ENCODE results near the gene PAQR5.
"Not testable (repeated sequence)": the region's sequence is repeated elsewhere in the genome, so short reads cannot be mapped to it uniquely, and the experiment has no call there.

The PAQR5 gene

GRCh38 chr15:69290346-69291164, 8.2 kb upstream of the PAQR5 start:
- Mint-ChIP-seq H3K9me3 (no peaks in the 10 kb centered on the region), H3K27ac (no peak overlapping the region), H3K4me1 (peaks cover 6% of the 10 kb centered on the region), H3K4me3 (no peak overlapping the region), H3K27me3 (ENCODE audit: low read depth) (peaks cover 29% of the 10 kb centered on the region), H3K36me3 (ENCODE audit: low read depth) (no peaks in the 10 kb centered on the region)
- no peak for TF ChIP-seq CTCF (IDR thresholded peaks at IDR 0.05; ENCODE audit: unreplicated experiment in 3 of 3)

- not testable (repeated sequence) for H3K4me1 Mint-ChIP-seq; H3K36me3 Mint-ChIP-seq (ENCODE audit: low read depth); H3K9me3 Mint-ChIP-seq; H3K4me3 Mint-ChIP-seq; H3K27ac Mint-ChIP-seq
- H3K27me3 Mint-ChIP-seq (ENCODE audit: low read depth): peaks cover 40% of the 10 kb centered on the region
These were observed 7.1 kb upstream of the PAQR5 start for GRCh38 chr15:69291651-69292050.

- H3K27me3 Mint-ChIP-seq (ENCODE audit: low read depth): peaks cover 49% of the 10 kb centered on the region
- peaks cover 6% of the 10 kb centered on the region for H3K4me1 Mint-ChIP-seq
- no peak overlapping the region for H3K27ac Mint-ChIP-seq
- TF ChIP-seq CTCF (IDR thresholded peaks at IDR 0.05; ENCODE audit: unreplicated experiment in 3 of 3): no peak
- no peaks in the 10 kb centered on the region for H3K36me3 Mint-ChIP-seq (ENCODE audit: low read depth)
- H3K4me3 Mint-ChIP-seq: no peak overlapping the region
- H3K9me3 Mint-ChIP-seq: no peaks in the 10 kb centered on the region
These were observed 5.8 kb upstream of the PAQR5 start for GRCh38 chr15:69292826-69293420.

GRCh38 chr15:69293741-69294615, 4.7 kb upstream of the PAQR5 start:
- no peak for TF ChIP-seq CTCF (IDR thresholded peaks at IDR 0.05; ENCODE audit: unreplicated experiment in 3 of 3)
- Mint-ChIP-seq H3K4me3 (no peak overlapping the region), H3K27me3 (ENCODE audit: low read depth) (peaks cover 53% of the 10 kb centered on the region), H3K36me3 (ENCODE audit: low read depth) (no peaks in the 10 kb centered on the region), H3K9me3 (no peaks in the 10 kb centered on the region), H3K4me1 (peaks cover 6% of the 10 kb centered on the region), H3K27ac (no peak overlapping the region)

- Mint-ChIP-seq H3K4me3 (no peak overlapping the region), H3K4me1 (no peaks in the 10 kb centered on the region), H3K27ac (no peak overlapping the region), H3K9me3 (no peaks in the 10 kb centered on the region), H3K27me3 (ENCODE audit: low read depth) (peaks cover 79% of the 10 kb centered on the region), H3K36me3 (ENCODE audit: low read depth) (no peaks in the 10 kb centered on the region)
- no peak for TF ChIP-seq CTCF (IDR thresholded peaks at IDR 0.05; ENCODE audit: unreplicated experiment in 3 of 3)
These were observed 2.1 kb upstream of the PAQR5 start for GRCh38 chr15:69296606-69297005.

GRCh38 chr15:69297642-69298353, 914 bp upstream of the PAQR5 start:
- no peaks in the 10 kb centered on the region for H3K4me1 Mint-ChIP-seq
- no peak for TF ChIP-seq CTCF (IDR thresholded peaks at IDR 0.05; ENCODE audit: unreplicated experiment in 3 of 3)
- H3K4me3 Mint-ChIP-seq: peak overlapping the region; percentile 68 to 76 (median 71)
- H3K9me3 Mint-ChIP-seq: no peaks in the 10 kb centered on the region
- no peaks in the 10 kb centered on the region for H3K36me3 Mint-ChIP-seq (ENCODE audit: low read depth)
- H3K27me3 Mint-ChIP-seq (ENCODE audit: low read depth): peaks cover 88% of the 10 kb centered on the region
- no peak overlapping the region for H3K27ac Mint-ChIP-seq
